Neural progenitor cell (in vitro differentiated cells): ENCODE measurements around the gene UBE2D2. TPM values are rescaled to one million over a fixed set of nuclear protein-coding genes. Genes with fewer than 3 reads are reported as not detected.

Experiments
- DNase-seq: peaks from one replicate; pipeline ENCODE4 v3.0.0-alpha.2; 2016; ENCODE audit warnings: low spot score
- H2AFZ ChIP-seq: fragments of 200-600 bp; sonication (generic); replicated peaks from 2 replicates; pipeline ENCODE4 v1.6.1; 2016; ENCODE audit warnings: antibody characterized with exemption
- H3F3A ChIP-seq: fragments of 200-600 bp; sonication (generic); 2 replicates; pipeline ENCODE4 v1.6.1; 2016; ENCODE audit warnings: antibody characterized with exemption, low read depth
- H3K27ac ChIP-seq: fragments of 200-600 bp; sonication (generic); 2 replicates; pipeline ENCODE4 v1.5.1; 2016; ENCODE audit warnings: mild to moderate bottlenecking
- H3K27me3 ChIP-seq: fragments of 200-600 bp; sonication (generic); 2 replicates; pipeline ENCODE4 v1.6.1; 2016; ENCODE audit warnings: mild to moderate bottlenecking, moderate library complexity
- H3K36me3 ChIP-seq: fragments of 200-600 bp; sonication (generic); 2 replicates; pipeline ENCODE4 v1.5.1; 2016
- H3K4me1 ChIP-seq: fragments of 200-600 bp; sonication (generic); 2 replicates; pipeline ENCODE4 v1.6.1; 2016; ENCODE audit warnings: mixed run types
- H3K4me2 ChIP-seq: fragments of 200-600 bp; sonication (generic); 2 replicates; pipeline ENCODE4 v1.6.1; 2016
- H3K4me3 ChIP-seq: fragments of 200-600 bp; sonication (generic); 2 replicates; pipeline ENCODE4 v1.5.1; 2016
- H3K79me2 ChIP-seq: fragments of 200-600 bp; sonication (generic); 2 replicates; pipeline ENCODE4 v1.6.1; 2016; ENCODE audit warnings: low read depth
- H3K9ac ChIP-seq: fragments of 200-600 bp; sonication (generic); 2 replicates; pipeline ENCODE4 v1.6.1; 2016
- H3K9me3 ChIP-seq: fragments of 200-600 bp; sonication (generic); 2 replicates; pipeline ENCODE4 v1.5.1; 2016; ENCODE audit warnings: low read depth
- H4K20me1 ChIP-seq: fragments of 200-600 bp; sonication (generic); 2 replicates; pipeline ENCODE4 v1.6.1; 2016; ENCODE audit warnings: low read depth
- H3K27ac Mint-ChIP-seq: 3 replicates; pipeline ENCODE4 v1.8.0; 2021; ENCODE audit warnings: mixed read lengths
- H3K27me3 Mint-ChIP-seq: 2 replicates; pipeline ENCODE4 v1.8.0; 2022; ENCODE audit warnings: low read depth, mild to moderate bottlenecking, inconsistent platforms, moderate library complexity, mixed read lengths; ENCODE audit not compliant: insufficient read depth
- H3K36me3 Mint-ChIP-seq: 3 replicates; pipeline ENCODE4 v1.8.0; 2021; ENCODE audit warnings: mixed read lengths
- H3K4me1 Mint-ChIP-seq: 3 replicates; pipeline ENCODE4 v1.8.0; 2021; ENCODE audit warnings: mixed read lengths
- H3K4me3 Mint-ChIP-seq: 3 replicates; pipeline ENCODE4 v1.8.0; 2021; ENCODE audit warnings: mild to moderate bottlenecking, moderate library complexity, mixed read lengths
- H3K9me3 Mint-ChIP-seq: 3 replicates; pipeline ENCODE4 v1.8.0; 2020; ENCODE audit warnings: mixed read lengths
- CTCF ChIP-seq: fragments of 200-600 bp; sonication (generic); IDR thresholded peaks from 2 replicates; pipeline ENCODE4 v1.5.1; 2017; ENCODE audit warnings: antibody characterized with exemption, mild to moderate bottlenecking
- EZH2 ChIP-seq: fragments of 200-600 bp; sonication (generic); IDR thresholded peaks from 2 replicates; pipeline ENCODE4 v1.6.1; 2017; ENCODE audit warnings: antibody characterized with exemption, mild to moderate bottlenecking, moderate library complexity
- EZH2phosphoT487 ChIP-seq: fragments of 200-600 bp; sonication (generic); IDR thresholded peaks from 2 replicates; pipeline ENCODE4 v1.6.1; 2017; ENCODE audit warnings: antibody characterized with exemption
- total RNA-seq: library from RNA; depleted of rRNA; stranded (reverse); fragments of >200 nt; gene quantifications from 2 replicates; pipeline ENCODE4 v1.2.3, GENCODE V29; 2015; ENCODE audit warnings: low replicate concordance

The UBE2D2 gene
- total RNA-seq, 1 donor from 2014 or later: 141 TPM

GRCh38 chr5:139651043-139651834, 90.1 kb downstream of the UBE2D2 start:
- peaks cover 38% of the 10 kb centered on the region for H4K20me1 ChIP-seq
- H3K4me1 Mint-ChIP-seq: peaks cover 67% of the 10 kb centered on the region
- no peaks in the 10 kb centered on the region for H3K9me3 Mint-ChIP-seq
- peak overlapping the region; percentile 89 for H3K4me3 ChIP-seq
- peak overlapping the region; percentile 97 for H3K4me2 ChIP-seq
- no peaks in the 10 kb centered on the region for H3K36me3 ChIP-seq
- peaks cover 66% of the 10 kb centered on the region for H3K4me1 ChIP-seq
- peaks cover 58% of the 10 kb centered on the region for H3K79me2 ChIP-seq
- TF ChIP-seq CTCF: no peak
- no peak for TF ChIP-seq EZH2phosphoT487
- TF ChIP-seq EZH2: no peak
- DNase-seq: peak; percentile 83
- peak overlapping the region; percentile 99 for H3K4me3 Mint-ChIP-seq
- H3K27ac ChIP-seq: no peak overlapping the region
- peak overlapping the region; percentile 82 for H3K27ac Mint-ChIP-seq
- H3K9me3 ChIP-seq: no peaks in the 10 kb centered on the region
- no peak overlapping the region for H3K9ac ChIP-seq
- peaks cover 18% of the 10 kb centered on the region for H3K27me3 ChIP-seq
- peaks cover 9% of the 10 kb centered on the region for H3K27me3 Mint-ChIP-seq
- peaks cover 69% of the 10 kb centered on the region for H3F3A ChIP-seq
- H2AFZ ChIP-seq: no peak overlapping the region
- peaks cover 2% of the 10 kb centered on the region for H3K36me3 Mint-ChIP-seq

- peaks cover 5% of the 10 kb centered on the region for H3K27me3 Mint-ChIP-seq
- no peaks in the 10 kb centered on the region for H3K36me3 Mint-ChIP-seq
- H3K9me3 Mint-ChIP-seq: no peaks in the 10 kb centered on the region
- H3K79me2 ChIP-seq: peaks cover 67% of the 10 kb centered on the region
- no peaks in the 10 kb centered on the region for H3K9me3 ChIP-seq
- no peak overlapping the region for H2AFZ ChIP-seq
- peak overlapping the region; percentile 46 for H3K27ac Mint-ChIP-seq
- H3K27me3 ChIP-seq: peaks cover 9% of the 10 kb centered on the region
- peaks cover 65% of the 10 kb centered on the region for H3K4me1 Mint-ChIP-seq
- H3K27ac ChIP-seq: no peak overlapping the region
- H3K4me3 Mint-ChIP-seq: peak overlapping the region; percentile 99
- peak overlapping the region; percentile 89 for H3K4me3 ChIP-seq
- no peaks in the 10 kb centered on the region for H3K36me3 ChIP-seq
- peak; percentile 90 for DNase-seq
- TF ChIP-seq EZH2 (no peak), EZH2phosphoT487 (no peak), CTCF (no peak)
- peaks cover 61% of the 10 kb centered on the region for H3F3A ChIP-seq
- peaks cover 31% of the 10 kb centered on the region for H4K20me1 ChIP-seq
- peak overlapping the region; percentile 97 for H3K4me2 ChIP-seq
- H3K4me1 ChIP-seq: peaks cover 61% of the 10 kb centered on the region
- no peak overlapping the region for H3K9ac ChIP-seq
Observed at GRCh38 chr5:139651853-139652787, 91.0 kb downstream of the UBE2D2 start.

- H3K36me3 Mint-ChIP-seq: no peaks in the 10 kb centered on the region
Observed at GRCh38 chr5:139652788-139653241, 91.7 kb downstream of the UBE2D2 start.

More at GRCh38 chr5:139652788-139653241, 91.7 kb downstream of the UBE2D2 start:
- no peak for DNase-seq
- Histone ChIP-seq H3K27me3 (peaks cover 2% of the 10 kb centered on the region), H3K4me1 (peaks cover 57% of the 10 kb centered on the region), H3K4me2 (peak overlapping the region; percentile 97), H3K4me3 (no peak overlapping the region), H2AFZ (no peak overlapping the region), H3K9me3 (no peaks in the 10 kb centered on the region), H3K27ac (no peak overlapping the region), H3K9ac (no peak overlapping the region), H3K36me3 (no peaks in the 10 kb centered on the region), H3K79me2 (peaks cover 74% of the 10 kb centered on the region), H4K20me1 (peaks cover 31% of the 10 kb centered on the region), H3F3A (peaks cover 55% of the 10 kb centered on the region)
- peak overlapping the region; percentile 99 for H3K4me3 Mint-ChIP-seq
- H3K9me3 Mint-ChIP-seq: no peaks in the 10 kb centered on the region
- H3K27ac Mint-ChIP-seq: peak overlapping the region; percentile 46
- peaks cover 3% of the 10 kb centered on the region for H3K27me3 Mint-ChIP-seq
- peaks cover 64% of the 10 kb centered on the region for H3K4me1 Mint-ChIP-seq
- TF ChIP-seq CTCF (no peak), EZH2 (no peak), EZH2phosphoT487 (no peak)
